H9 (cell line): ENCODE data around the gene TMEM163. TPM values are rescaled to one million over a fixed set of nuclear protein-coding genes. Genes with fewer than 3 reads are reported as not detected.

Source experiments
- DNase-seq: peaks from one replicate; pipeline ENCODE4 v3.0.0-alpha.2; 2017
- H2AFZ ChIP-seq: one replicate; pipeline ENCODE4 v1.6.1; 2013; ENCODE audit warnings: mild to moderate bottlenecking, low read length, control low read depth, moderate library complexity
- H2AK5ac ChIP-seq: 2 replicates; pipeline ENCODE4 v1.6.1; 2013; ENCODE audit warnings: low read length, control low read depth, mixed read lengths; ENCODE audit not compliant: insufficient read length
- H2BK120ac ChIP-seq: one replicate; pipeline ENCODE4 v1.6.1; 2013; ENCODE audit warnings: low read depth, mild to moderate bottlenecking, low read length, control low read depth, inconsistent platforms; ENCODE audit not compliant: poor library complexity, severe bottlenecking
- H2BK12ac ChIP-seq: 2 replicates; pipeline ENCODE4 v1.6.1; 2013; ENCODE audit warnings: low read length, control low read depth, mixed read lengths, low read depth; ENCODE audit not compliant: insufficient read length
- H2BK15ac ChIP-seq: 2 replicates; pipeline ENCODE4 v1.6.1; 2013; ENCODE audit warnings: low read depth, low read length, control low read depth
- H2BK20ac ChIP-seq: one replicate; pipeline ENCODE4 v1.6.1; 2013; ENCODE audit warnings: low read depth, mild to moderate bottlenecking, low read length, control low read depth, inconsistent platforms; ENCODE audit not compliant: poor library complexity, severe bottlenecking
- H2BK5ac ChIP-seq: 2 replicates; pipeline ENCODE4 v1.6.1; 2013; ENCODE audit warnings: low read length, control low read depth, mixed read lengths; ENCODE audit not compliant: insufficient read length
- H3K14ac ChIP-seq: 2 replicates; pipeline ENCODE4 v1.6.1; 2013; ENCODE audit warnings: low read length, control low read depth; ENCODE audit not compliant: insufficient read depth
- H3K18ac ChIP-seq: 2 replicates; pipeline ENCODE4 v1.6.1; 2013; ENCODE audit warnings: low read depth, mild to moderate bottlenecking, mixed read lengths, low read length, control low read depth; ENCODE audit not compliant: insufficient read length
- H3K23ac ChIP-seq: 2 replicates; pipeline ENCODE4 v1.6.1; 2013; ENCODE audit warnings: low read length, control low read depth, mixed read lengths, low read depth; ENCODE audit not compliant: insufficient read length
- H3K23me2 ChIP-seq: 2 replicates; pipeline ENCODE4 v1.6.1; 2013; ENCODE audit warnings: low read depth, mild to moderate bottlenecking, mixed read lengths, low read length, control low read depth; ENCODE audit not compliant: insufficient read length, poor library complexity, severe bottlenecking
- H3K27ac ChIP-seq: 2 replicates; pipeline ENCODE4 v1.5.1; 2013; ENCODE audit warnings: low read length, control low read depth, mixed read lengths, low read depth; ENCODE audit not compliant: insufficient read length
- H3K27me3 ChIP-seq: 2 replicates; pipeline ENCODE4 v1.6.1; 2013; ENCODE audit warnings: low read length, control low read depth, inconsistent platforms; ENCODE audit not compliant: insufficient read depth
- H3K4ac ChIP-seq: 2 replicates; pipeline ENCODE4 v1.6.1; 2013; ENCODE audit warnings: low read depth, mild to moderate bottlenecking, control low read depth, inconsistent platforms, low read length, moderate library complexity
- H3K4me1 ChIP-seq: 2 replicates; pipeline ENCODE4 v1.6.1; 2013; ENCODE audit warnings: low read length, control low read depth, inconsistent platforms; ENCODE audit not compliant: insufficient read depth
- H3K4me2 ChIP-seq: 2 replicates; pipeline ENCODE4 v1.6.1; 2013; ENCODE audit warnings: low read length, control low read depth, mixed read lengths; ENCODE audit not compliant: insufficient read length, insufficient read depth
- H3K56ac ChIP-seq: 2 replicates; pipeline ENCODE4 v1.6.1; 2013; ENCODE audit warnings: low read depth, mild to moderate bottlenecking, mixed read lengths, low read length, control low read depth; ENCODE audit not compliant: insufficient read length
- H3K79me1 ChIP-seq: 2 replicates; pipeline ENCODE4 v1.6.1; 2013; ENCODE audit warnings: low read depth, mild to moderate bottlenecking, moderate library complexity, low read length, control low read depth, inconsistent platforms; ENCODE audit not compliant: insufficient read depth, poor library complexity, severe bottlenecking
- H3K79me2 ChIP-seq: 2 replicates; pipeline ENCODE4 v1.6.1; 2013; ENCODE audit warnings: low read length, control low read depth, inconsistent platforms; ENCODE audit not compliant: insufficient read depth
- H3K9ac ChIP-seq: 2 replicates; pipeline ENCODE4 v1.6.1; 2013; ENCODE audit warnings: low read length, control low read depth, mixed read lengths; ENCODE audit not compliant: insufficient read length; ENCODE audit errors: extremely low read depth
- H3K9me3 ChIP-seq: one replicate; pipeline ENCODE4 v1.6.1; 2013; ENCODE audit warnings: low read depth, low read length, inconsistent platforms; ENCODE audit not compliant: control insufficient read depth
- H3T11ph ChIP-seq: one replicate; pipeline ENCODE4 v1.6.1; 2013; ENCODE audit warnings: mild to moderate bottlenecking, low read length, control low read depth, inconsistent platforms
- H4K20me1 ChIP-seq: one replicate; pipeline ENCODE4 v1.6.1; 2013; ENCODE audit not compliant: control insufficient read depth, insufficient read length, insufficient read depth
- H4K5ac ChIP-seq: 2 replicates; pipeline ENCODE4 v1.6.1; 2013; ENCODE audit warnings: low read depth, mild to moderate bottlenecking, mixed read lengths, low read length, control low read depth; ENCODE audit not compliant: insufficient read length
- H4K8ac ChIP-seq: replicated peaks from 2 replicates; pipeline ENCODE4 v1.6.1; 2013; ENCODE audit warnings: low read length, control low read depth, mixed read lengths, low read depth; ENCODE audit not compliant: insufficient read length
- H4K91ac ChIP-seq: 2 replicates; pipeline ENCODE4 v1.6.1; 2013; ENCODE audit warnings: low read depth, mild to moderate bottlenecking, moderate library complexity, mixed read lengths, low read length, control low read depth; ENCODE audit not compliant: insufficient read length
- H3K27ac Mint-ChIP-seq, 3 experiments: 2 replicates in 2 of 3; 3 replicates in 1 of 3; pipeline ENCODE4 v1.8.0; 2020 to 2021; ENCODE audit warnings: mixed read lengths in 3 of 3, mild to moderate bottlenecking in 1 of 3, moderate library complexity in 1 of 3
- H3K27me3 Mint-ChIP-seq: 2 replicates; pipeline ENCODE4 v1.8.0; 2021; ENCODE audit warnings: low read depth, mild to moderate bottlenecking, moderate library complexity, mixed read lengths
- H3K36me3 Mint-ChIP-seq, 3 experiments: 2 replicates in 2 of 3; 3 replicates in 1 of 3; pipeline ENCODE4 v1.8.0; 2020 to 2021; ENCODE audit warnings: low read depth in 3 of 3, mixed read lengths in 3 of 3; ENCODE audit not compliant: insufficient read depth in 1 of 3
- H3K4me1 Mint-ChIP-seq, 2 experiments: 2 replicates each; pipeline ENCODE4 v1.8.0; 2020; ENCODE audit warnings: mixed read lengths in 2 of 2
- H3K4me3 Mint-ChIP-seq, 2 experiments: 2 replicates in 1 of 2; 3 replicates in 1 of 2; pipeline ENCODE4 v1.8.0; 2020 to 2021; ENCODE audit warnings: mild to moderate bottlenecking in 2 of 2, mixed read lengths in 2 of 2, moderate library complexity in 1 of 2
- H3K9me3 Mint-ChIP-seq, 2 experiments: 2 replicates in 1 of 2; 3 replicates in 1 of 2; pipeline ENCODE4 v1.8.0; 2020; ENCODE audit warnings: mild to moderate bottlenecking in 2 of 2, mixed read lengths in 2 of 2, moderate library complexity in 1 of 2
- WGBS: extraction: QIAGEN DNeasy Blood & Tissue Kit; methylation state at CpG from one replicate; pipeline ENCODE4 v1.1.7; 2013; ENCODE audit warnings: missing lambda C conversion rate, low lambda C conversion rate, mixed read lengths; ENCODE audit not compliant: insufficient read length; ENCODE audit errors: extremely low coverage; 5-methylcytosine and 5-hydroxymethylcytosine counted together
- total RNA-seq: library from RNA; stranded (reverse); gene quantifications from 2 replicates; pipeline ENCODE4 v1.2.1, GENCODE V29; 2021
- TF ChIP-seq, protein P1 (sequence below): fragments of 200-600 bp; sonication (generic); conservative IDR thresholded peaks from 3 replicates; pipeline ENCODE4 v1.8.0; 2021; ENCODE audit warnings: antibody characterized with exemption, mild to moderate bottlenecking

The TMEM163 gene
- total RNA-seq, 1 experiment from 2014 or later, result 0.39 TPM

DNA sequence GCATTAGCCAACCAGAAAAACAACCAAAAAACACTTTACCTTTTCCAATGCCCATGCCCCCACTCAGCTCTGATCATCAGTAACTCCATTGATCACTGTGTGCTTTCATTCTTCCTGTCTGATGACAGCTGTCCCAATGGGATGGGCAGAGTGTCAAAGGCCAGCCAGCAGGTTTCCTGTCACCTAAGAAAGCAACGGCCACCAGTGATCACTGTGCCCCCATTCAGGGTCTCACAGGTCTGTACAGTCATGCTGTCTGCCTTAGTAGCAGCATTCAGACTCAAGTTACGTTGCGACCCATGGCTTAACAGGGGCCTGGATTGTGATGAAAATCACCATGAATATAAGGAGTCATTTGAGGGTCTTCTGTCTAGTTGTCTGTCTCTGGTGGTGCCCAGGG is 280.4 kb downstream of the TMEM163 start:
- no peaks in the 10 kb centered on the region for H3K79me1 ChIP-seq
- H2AFZ ChIP-seq, result no peak overlapping the region
- no peak overlapping the region for H2BK5ac ChIP-seq
- no peak overlapping the region for H3K4me2 ChIP-seq
- H3K4me1 ChIP-seq, result no peaks in the 10 kb centered on the region
- no peaks in the 10 kb centered on the region for H3K23me2 ChIP-seq
- H3K36me3 Mint-ChIP-seq, result peaks cover 12 to 29% (median 16%) of the 10 kb centered on the region in 3 experiments; a peak in 6 of 7 replicates
- no peak overlapping the region for H3T11ph ChIP-seq
- no peak overlapping the region for H2BK15ac ChIP-seq
- H3K9me3 Mint-ChIP-seq, result no peaks in the 10 kb centered on the region
- no peak overlapping the region for H3K56ac ChIP-seq
- H3K27me3 Mint-ChIP-seq, result peaks cover 35% of the 10 kb centered on the region
- TF ChIP-seq, protein P1, sequence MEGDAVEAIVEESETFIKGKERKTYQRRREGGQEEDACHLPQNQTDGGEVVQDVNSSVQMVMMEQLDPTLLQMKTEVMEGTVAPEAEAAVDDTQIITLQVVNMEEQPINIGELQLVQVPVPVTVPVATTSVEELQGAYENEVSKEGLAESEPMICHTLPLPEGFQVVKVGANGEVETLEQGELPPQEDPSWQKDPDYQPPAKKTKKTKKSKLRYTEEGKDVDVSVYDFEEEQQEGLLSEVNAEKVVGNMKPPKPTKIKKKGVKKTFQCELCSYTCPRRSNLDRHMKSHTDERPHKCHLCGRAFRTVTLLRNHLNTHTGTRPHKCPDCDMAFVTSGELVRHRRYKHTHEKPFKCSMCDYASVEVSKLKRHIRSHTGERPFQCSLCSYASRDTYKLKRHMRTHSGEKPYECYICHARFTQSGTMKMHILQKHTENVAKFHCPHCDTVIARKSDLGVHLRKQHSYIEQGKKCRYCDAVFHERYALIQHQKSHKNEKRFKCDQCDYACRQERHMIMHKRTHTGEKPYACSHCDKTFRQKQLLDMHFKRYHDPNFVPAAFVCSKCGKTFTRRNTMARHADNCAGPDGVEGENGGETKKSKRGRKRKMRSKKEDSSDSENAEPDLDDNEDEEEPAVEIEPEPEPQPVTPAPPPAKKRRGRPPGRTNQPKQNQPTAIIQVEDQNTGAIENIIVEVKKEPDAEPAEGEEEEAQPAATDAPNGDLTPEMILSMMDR, result no peak
- no peak overlapping the region for H3K9ac ChIP-seq
- no peak overlapping the region for H3K18ac ChIP-seq
- no CpG with 5 or more reads among the region's 3 CpGs for WGBS
- H3K4ac ChIP-seq, result no peak overlapping the region
- H4K8ac ChIP-seq, result no peak overlapping the region
- no peak overlapping the region for H4K91ac ChIP-seq
- no peak overlapping the region for H2BK120ac ChIP-seq
- no peak for DNase-seq
- 0 out of 4 replicates have a peak, but pooled peaks cover 0 to 5% of the 10 kb centered on the region in 2 experiments for H3K4me1 Mint-ChIP-seq
- no peak overlapping the region for H3K27ac Mint-ChIP-seq
- no peak overlapping the region for H3K23ac ChIP-seq
- H4K20me1 ChIP-seq, result no peaks in the 10 kb centered on the region
- no peak overlapping the region for H2BK12ac ChIP-seq
- H2AK5ac ChIP-seq, result no peak overlapping the region
- peaks cover 2% of the 10 kb centered on the region for H3K27me3 ChIP-seq
- no peak overlapping the region for H2BK20ac ChIP-seq
- H3K27ac ChIP-seq, result no peak overlapping the region
- H3K14ac ChIP-seq, result no peak overlapping the region
- H3K79me2 ChIP-seq, result no peaks in the 10 kb centered on the region
- H4K5ac ChIP-seq, result no peak overlapping the region
- no peaks in the 10 kb centered on the region for H3K9me3 ChIP-seq
- no peak overlapping the region for H3K4me3 Mint-ChIP-seq
